ENCODE data around the gene ITGAX. TPM values are rescaled to one million over a fixed set of nuclear protein-coding genes. Genes with fewer than 3 reads are reported as not detected.

Gene ITGAX
- total RNA-seq, 1 experiment from 2014 or later, result not detected

- Histone ChIP-seq H3K4me3 (ENCODE audit: low read length) (no peak overlapping the region), H3K27me3 (ENCODE audit: low read length) (no peaks in the 10 kb centered on the region; the same call in 1 of the 2 replicates), H3K9ac (ENCODE audit: low read length) (no peak overlapping the region), H4K20me1 (ENCODE audit: low read length) (no peaks in the 10 kb centered on the region), H3K9me3 (ENCODE audit: low read length) (no peaks in the 10 kb centered on the region), H3K4me2 (ENCODE audit: low read length) (no peak overlapping the region), H3K27ac (ENCODE audit: low read length) (no peak overlapping the region), H2AFZ (ENCODE audit: low read length) (no peak overlapping the region), H3K36me3 (ENCODE audit: low read depth, low read length) (no peaks in the 10 kb centered on the region), H3K9me2 (replicated peaks; ENCODE audit: low read length) (no peaks in the 10 kb centered on the region), H3F3A (ENCODE audit: low read length, unreplicated experiment) (no peaks in the 10 kb centered on the region), H3K79me2 (ENCODE audit: low read length) (no peaks in the 10 kb centered on the region), H3K4me1 (ENCODE audit: insufficient read depth, low read length) (no peaks in the 10 kb centered on the region)
- ChIA-PET CTCF (no interaction called here), POLR2A (ENCODE audit: unreplicated experiment) (no interaction called here)
- no TSS peak for BruUV-seq (replicated peaks)
- DNase-seq (no peak), ATAC-seq (no peak)
- TF ChIP-seq EZH2phosphoT487 (IDR thresholded peaks at IDR 0.05; ENCODE audit: borderline replicate concordance, low read length) (no peak), EZH2 (IDR thresholded peaks at IDR 0.05; ENCODE audit: low read length, unreplicated experiment) (no peak)
- TF ChIP-seq, protein P1, sequence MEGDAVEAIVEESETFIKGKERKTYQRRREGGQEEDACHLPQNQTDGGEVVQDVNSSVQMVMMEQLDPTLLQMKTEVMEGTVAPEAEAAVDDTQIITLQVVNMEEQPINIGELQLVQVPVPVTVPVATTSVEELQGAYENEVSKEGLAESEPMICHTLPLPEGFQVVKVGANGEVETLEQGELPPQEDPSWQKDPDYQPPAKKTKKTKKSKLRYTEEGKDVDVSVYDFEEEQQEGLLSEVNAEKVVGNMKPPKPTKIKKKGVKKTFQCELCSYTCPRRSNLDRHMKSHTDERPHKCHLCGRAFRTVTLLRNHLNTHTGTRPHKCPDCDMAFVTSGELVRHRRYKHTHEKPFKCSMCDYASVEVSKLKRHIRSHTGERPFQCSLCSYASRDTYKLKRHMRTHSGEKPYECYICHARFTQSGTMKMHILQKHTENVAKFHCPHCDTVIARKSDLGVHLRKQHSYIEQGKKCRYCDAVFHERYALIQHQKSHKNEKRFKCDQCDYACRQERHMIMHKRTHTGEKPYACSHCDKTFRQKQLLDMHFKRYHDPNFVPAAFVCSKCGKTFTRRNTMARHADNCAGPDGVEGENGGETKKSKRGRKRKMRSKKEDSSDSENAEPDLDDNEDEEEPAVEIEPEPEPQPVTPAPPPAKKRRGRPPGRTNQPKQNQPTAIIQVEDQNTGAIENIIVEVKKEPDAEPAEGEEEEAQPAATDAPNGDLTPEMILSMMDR (conservative IDR thresholded peaks at IDR 0.05; ENCODE audit: low read depth, low read length), result no peak
- intact Hi-C loops (cut with micrococcal nuclease), result no loop called here
Measured at GRCh38 chr16:31417916-31418315, 62.9 kb downstream of the ITGAX start.

- TF ChIP-seq EZH2 (IDR thresholded peaks at IDR 0.05; ENCODE audit: low read length, unreplicated experiment), result no peak
- TF ChIP-seq EZH2phosphoT487 (IDR thresholded peaks at IDR 0.05; ENCODE audit: borderline replicate concordance, low read length), result no peak
- TF ChIP-seq, protein P1 (conservative IDR thresholded peaks at IDR 0.05; ENCODE audit: low read depth, low read length), result no peak
- Histone ChIP-seq H3K27ac (ENCODE audit: low read length) (no peak overlapping the region), H3K9me2 (replicated peaks; ENCODE audit: low read length) (no peaks in the 10 kb centered on the region), H3K9ac (ENCODE audit: low read length) (no peak overlapping the region), H3K4me3 (ENCODE audit: low read length) (no peak overlapping the region), H3K27me3 (ENCODE audit: low read length) (no peaks in the 10 kb centered on the region; the same call in 1 of the 2 replicates), H3K4me2 (ENCODE audit: low read length) (no peak overlapping the region), H3K79me2 (ENCODE audit: low read length) (no peaks in the 10 kb centered on the region), H3K9me3 (ENCODE audit: low read length) (no peaks in the 10 kb centered on the region), H2AFZ (ENCODE audit: low read length) (no peak overlapping the region), H4K20me1 (ENCODE audit: low read length) (no peaks in the 10 kb centered on the region), H3K4me1 (ENCODE audit: insufficient read depth, low read length) (no peaks in the 10 kb centered on the region), H3F3A (ENCODE audit: low read length, unreplicated experiment) (no peaks in the 10 kb centered on the region), H3K36me3 (ENCODE audit: low read depth, low read length) (no peaks in the 10 kb centered on the region)
- intact Hi-C loops (cut with micrococcal nuclease), result no loop called here
- POLR2A ChIA-PET (ENCODE audit: unreplicated experiment), result no interaction called here
- DNase-seq (no peak), ATAC-seq (no peak)
- BruUV-seq (replicated peaks), result no TSS peak
- CTCF ChIA-PET, result no interaction called here
Measured at GRCh38 chr16:31420037-31420436, 65.1 kb downstream of the ITGAX start.

- no peak overlapping the region for H3K4me3 ChIP-seq (ENCODE audit: low read length)
- DNase-seq (no peak), ATAC-seq (no peak)
- no peak overlapping the region for H3K4me2 ChIP-seq (ENCODE audit: low read length)
- no peaks in the 10 kb centered on the region for H3K27me3 ChIP-seq (ENCODE audit: low read length)
- POLR2A ChIA-PET (ENCODE audit: unreplicated experiment), result no interaction called here
- no peaks in the 10 kb centered on the region for H3K79me2 ChIP-seq (ENCODE audit: low read length)
- H3K9ac ChIP-seq (ENCODE audit: low read length), result no peak overlapping the region
- no peaks in the 10 kb centered on the region for H3K9me2 ChIP-seq (replicated peaks; ENCODE audit: low read length)
- no TSS peak for BruUV-seq (replicated peaks)
- H3F3A ChIP-seq (ENCODE audit: low read length, unreplicated experiment), result no peaks in the 10 kb centered on the region
- H3K36me3 ChIP-seq (ENCODE audit: low read depth, low read length), result no peaks in the 10 kb centered on the region
- no peaks in the 10 kb centered on the region for H3K4me1 ChIP-seq (ENCODE audit: insufficient read depth, low read length)
- TF ChIP-seq EZH2 (IDR thresholded peaks at IDR 0.05; ENCODE audit: low read length, unreplicated experiment) (no peak), EZH2phosphoT487 (IDR thresholded peaks at IDR 0.05; ENCODE audit: borderline replicate concordance, low read length) (no peak)
- TF ChIP-seq, protein P1 (conservative IDR thresholded peaks at IDR 0.05; ENCODE audit: low read depth, low read length), result no peak
- no peaks in the 10 kb centered on the region for H4K20me1 ChIP-seq (ENCODE audit: low read length)
- no peak overlapping the region for H3K27ac ChIP-seq (ENCODE audit: low read length)
- intact Hi-C loops (cut with micrococcal nuclease), result no loop called here
- H3K9me3 ChIP-seq (ENCODE audit: low read length), result no peaks in the 10 kb centered on the region
- CTCF ChIA-PET, result no interaction called here
- no peak overlapping the region for H2AFZ ChIP-seq (ENCODE audit: low read length)
Measured at GRCh38 chr16:31421587-31421986, 66.6 kb downstream of the ITGAX start.
